HG02623 (cell line): ENCODE data around the gene MSI2.

Experiments used
- ATAC-seq: cut with Tn5 transposase; IDR thresholded peaks from one replicate; pipeline ENCODE4 v1.9.1; 2021; ENCODE audit warnings: moderate library complexity; ENCODE audit not compliant: unreplicated experiment

MSI2 gene

GRCh38 chr17:57666946-57667345 lies 410.6 kb downstream of the MSI2 start:
- no peak for ATAC-seq

GRCh38 chr17:57667461-57667923 lies 411.2 kb downstream of the MSI2 start:
- no peak for ATAC-seq

GRCh38 chr17:57668332-57668731 lies 412.0 kb downstream of the MSI2 start:
- no peak for ATAC-seq

GRCh38 chr17:57669671-57670529 lies 413.6 kb downstream of the MSI2 start:
- no peak for ATAC-seq

GRCh38 chr17:57670769-57671569 lies 414.6 kb downstream of the MSI2 start:
- ATAC-seq = no peak

- ATAC-seq = no peak
Observed at GRCh38 chr17:57671667-57672632, 415.6 kb downstream of the MSI2 start.

- no peak for ATAC-seq
Observed at GRCh38 chr17:57672971-57673370, 416.6 kb downstream of the MSI2 start.

GRCh38 chr17:57674894-57675293 lies 418.6 kb downstream of the MSI2 start:
- no peak for ATAC-seq

- no peak for ATAC-seq
Observed at GRCh38 chr17:57675427-57676387, 419.4 kb downstream of the MSI2 start.

GRCh38 chr17:57676543-57676942 lies 420.2 kb downstream of the MSI2 start:
- ATAC-seq = no peak

- no peak for ATAC-seq
Observed at GRCh38 chr17:57677301-57677700, 421.0 kb downstream of the MSI2 start.

- ATAC-seq = no peak
Observed at GRCh38 chr17:57677858-57678257, 421.5 kb downstream of the MSI2 start.

GRCh38 chr17:57678393-57678792 lies 422.1 kb downstream of the MSI2 start:
- ATAC-seq = no peak

- ATAC-seq = no peak
Observed at GRCh38 chr17:57679356-57679755, 423.0 kb downstream of the MSI2 start.

GRCh38 chr17:57679906-57680695 lies 423.8 kb downstream of the MSI2 start:
- no peak for ATAC-seq

- no peak for ATAC-seq
Observed at GRCh38 chr17:57682701-57683100, 426.4 kb downstream of the MSI2 start.

GRCh38 chr17:57684711-57685498 lies 428.6 kb downstream of the MSI2 start:
- ATAC-seq = no peak

- no peak for ATAC-seq
Observed at GRCh38 chr17:57685499-57686132, 429.3 kb downstream of the MSI2 start.
